BJ (cell line): ENCODE results near the gene RCBTB1. TPM values are rescaled to one million over a fixed set of nuclear protein-coding genes. Genes with fewer than 3 reads are reported as not detected.
"Not testable (repeated sequence)": the region's sequence is repeated elsewhere in the genome, so short reads cannot be mapped to it uniquely, and the experiment has no call there.

Source experiments
- CTCF ChIA-PET: fragments of 350-600 bp; formaldehyde crosslinking; extraction: SDS; loops from one replicate; lab custom pipeline; 2021; ENCODE audit warnings: antibody characterized with exemption, inconsistent platforms; lab: Yijun Ruan, JAX
- POLR2A ChIA-PET: fragments of 300-600 bp; sonication (Branson Sonifier 250); formaldehyde crosslinking; extraction: SDS; loops from one replicate; lab custom pipeline; 2021; ENCODE audit warnings: antibody characterized with exemption; lab: Charles Lee
- DNase-seq: peaks from one replicate; pipeline ENCODE4 v3.0.0-alpha.2; 2011; ENCODE audit warnings: low read depth
- H3K27me3 ChIP-seq: 2 replicates; pipeline ENCODE4 v1.6.0; 2011; ENCODE audit warnings: low read length; ENCODE audit not compliant: control insufficient read depth, insufficient read depth
- H3K36me3 ChIP-seq: 2 replicates; pipeline ENCODE4 v1.5.1; 2011; ENCODE audit warnings: low read length; ENCODE audit not compliant: control insufficient read depth, insufficient read depth
- H3K4me3 ChIP-seq: 2 replicates; pipeline ENCODE4 v1.5.1; 2011; ENCODE audit warnings: low read depth, mild to moderate bottlenecking, control low read depth, low read length
- CTCF ChIP-seq: IDR thresholded peaks from 2 replicates; pipeline ENCODE4 v1.5.1; 2011; ENCODE audit warnings: low read depth, mild to moderate bottlenecking, control low read depth, inconsistent platforms, low read length, moderate library complexity; ENCODE audit not compliant: insufficient read depth
- polyA plus RNA-seq: library from polyadenylated mRNA; depleted of rRNA; stranded (reverse); fragments of >200 nt; gene quantifications from 2 replicates; pipeline ENCODE4 v1.2.3, GENCODE V29; 2011

The RCBTB1 gene
- polyA plus RNA-seq, 1 experiment, result 8.0 TPM

- POLR2A ChIA-PET, result no interaction called here
- no peak for TF ChIP-seq CTCF
- H3K36me3 ChIP-seq, result 0 out of 2 replicates have a peak, but pooled peaks cover 1% of the 10 kb centered on the region
- no peaks in the 10 kb centered on the region for H3K27me3 ChIP-seq
- CTCF ChIA-PET, result interaction anchor here (0.6 kb wide), 1 partner anchor 292 kb away, joined by 3 read pairs; no protein-coding TSS in a partner anchor
- no peak overlapping the region for H3K4me3 ChIP-seq
- no peak for DNase-seq
These were observed 13.8 kb downstream of the RCBTB1 start for GRCh38 chr13:49571299-49572240.

GRCh38 chr13:49569993-49570689 lies 15.2 kb downstream of the RCBTB1 start:
- ChIA-PET CTCF (no interaction called here), POLR2A (no interaction called here)
- Histone ChIP-seq H3K4me3 (no peak overlapping the region), H3K36me3 (0 out of 2 replicates have a peak, but pooled peaks cover 1% of the 10 kb centered on the region), H3K27me3 (no peaks in the 10 kb centered on the region)
- TF ChIP-seq CTCF, result no peak
- no peak for DNase-seq

GRCh38 chr13:49567491-49567890 lies 17.9 kb downstream of the RCBTB1 start:
- CTCF ChIA-PET, result no interaction called here
- no peak for TF ChIP-seq CTCF
- no peak for DNase-seq
- Histone ChIP-seq H3K36me3 (0 out of 2 replicates have a peak, but pooled peaks cover 1% of the 10 kb centered on the region), H3K4me3 (no peak overlapping the region), H3K27me3 (no peaks in the 10 kb centered on the region)
- POLR2A ChIA-PET, result no interaction called here

GRCh38 chr13:49566461-49566860 lies 18.9 kb downstream of the RCBTB1 start:
- no peak for DNase-seq
- 0 out of 2 replicates have a peak, but pooled peaks cover 1% of the 10 kb centered on the region for H3K36me3 ChIP-seq
- CTCF ChIA-PET, result no interaction called here
- TF ChIP-seq CTCF, result no peak
- POLR2A ChIA-PET, result no interaction called here
- no peaks in the 10 kb centered on the region for H3K27me3 ChIP-seq
- H3K4me3 ChIP-seq, result no peak overlapping the region

GRCh38 chr13:49565461-49565860 lies 19.9 kb downstream of the RCBTB1 start:
- H3K36me3 ChIP-seq, CTCF ChIA-PET, POLR2A ChIA-PET, DNase-seq, H3K4me3 ChIP-seq, H3K27me3 ChIP-seq: not testable (repeated sequence)
